ENCODE measurements around the gene PRXL2A. TPM values are rescaled to one million over a fixed set of nuclear protein-coding genes. Genes with fewer than 3 reads are reported as not detected.
"Not testable (repeated sequence)": the region's sequence is repeated elsewhere in the genome, so short reads cannot be mapped to it uniquely, and the experiment has no call there.

Gene PRXL2A
- total RNA-seq, 4 donors from 2014 or later, result 19.0 to 29.2 (median 22.5) TPM

DNA sequence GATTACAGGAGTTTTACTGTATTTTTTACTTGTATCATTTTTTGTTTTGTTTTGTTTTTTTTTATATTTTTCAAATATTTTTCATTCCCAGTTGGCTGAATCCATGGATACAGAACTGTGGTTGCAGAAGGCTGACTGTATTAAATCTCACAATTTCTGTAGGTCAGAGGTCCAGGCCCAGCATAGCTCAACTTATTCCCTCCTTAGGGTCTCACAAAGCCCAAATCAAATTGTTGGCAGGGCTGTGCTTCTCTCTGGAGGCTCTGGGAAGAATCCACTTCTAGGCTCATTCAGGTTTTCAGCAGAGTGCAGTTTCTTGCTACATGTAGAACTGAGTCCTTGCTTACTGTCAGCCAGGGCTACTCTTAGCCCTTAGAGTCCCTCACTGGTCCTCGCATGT is 68.3 kb downstream of the PRXL2A start:
- intact Hi-C loops (cut with DNase I; ENCODE audit: low total_unique reads), result no loop called here
- Histone ChIP-seq H3K27ac (peak overlapping the region in 1 of 4 donors; percentile 22), H3K4me1 (peaks cover 12 to 18% of the 10 kb centered on the region in 2 donors), H3K27me3 (no peaks in the 10 kb centered on the region), H3K4me3 (no peak overlapping the region), H3K36me3 (no peaks in the 10 kb centered on the region), H3K9me3 (no peaks in the 10 kb centered on the region)
- in situ Hi-C loops (cut with MboI; ENCODE audit: low sequenced_read_pairs in 4 of 4), result no loop called here
- no peak for ATAC-seq
- TF ChIP-seq POLR2A (IDR thresholded peaks at IDR 0.05), result no peak
- TF ChIP-seq, protein P1, sequence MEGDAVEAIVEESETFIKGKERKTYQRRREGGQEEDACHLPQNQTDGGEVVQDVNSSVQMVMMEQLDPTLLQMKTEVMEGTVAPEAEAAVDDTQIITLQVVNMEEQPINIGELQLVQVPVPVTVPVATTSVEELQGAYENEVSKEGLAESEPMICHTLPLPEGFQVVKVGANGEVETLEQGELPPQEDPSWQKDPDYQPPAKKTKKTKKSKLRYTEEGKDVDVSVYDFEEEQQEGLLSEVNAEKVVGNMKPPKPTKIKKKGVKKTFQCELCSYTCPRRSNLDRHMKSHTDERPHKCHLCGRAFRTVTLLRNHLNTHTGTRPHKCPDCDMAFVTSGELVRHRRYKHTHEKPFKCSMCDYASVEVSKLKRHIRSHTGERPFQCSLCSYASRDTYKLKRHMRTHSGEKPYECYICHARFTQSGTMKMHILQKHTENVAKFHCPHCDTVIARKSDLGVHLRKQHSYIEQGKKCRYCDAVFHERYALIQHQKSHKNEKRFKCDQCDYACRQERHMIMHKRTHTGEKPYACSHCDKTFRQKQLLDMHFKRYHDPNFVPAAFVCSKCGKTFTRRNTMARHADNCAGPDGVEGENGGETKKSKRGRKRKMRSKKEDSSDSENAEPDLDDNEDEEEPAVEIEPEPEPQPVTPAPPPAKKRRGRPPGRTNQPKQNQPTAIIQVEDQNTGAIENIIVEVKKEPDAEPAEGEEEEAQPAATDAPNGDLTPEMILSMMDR (IDR thresholded peaks at IDR 0.05 in 4 of 5, conservative IDR thresholded peaks at IDR 0.05 in 1 of 5), result no peak
- no peak for DNase-seq

DNA sequence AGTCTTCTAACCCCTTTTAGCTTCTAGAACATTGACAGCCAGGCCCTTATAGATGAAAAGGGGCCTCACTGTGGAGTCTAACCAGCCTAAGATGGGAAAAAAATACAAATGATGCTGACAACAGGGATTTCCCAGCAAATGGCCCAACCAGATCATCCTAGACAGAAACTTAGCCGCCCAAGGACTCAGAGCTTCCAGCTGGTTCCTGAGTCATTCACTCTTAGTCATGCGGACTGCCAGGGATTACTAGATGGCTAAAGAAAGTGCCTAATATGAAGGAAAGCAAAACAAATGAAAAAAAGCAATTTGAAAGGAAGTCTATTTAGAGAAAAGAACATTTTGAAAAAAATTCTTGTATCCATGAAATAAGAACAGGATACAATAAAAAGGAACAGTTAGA is 69.5 kb downstream of the PRXL2A start:
- no peak overlapping the region for H3K4me3 ChIP-seq
- DNase-seq (no peak), ATAC-seq (no peak)
- no peaks in the 10 kb centered on the region for H3K9me3 ChIP-seq
- intact Hi-C loops (cut with DNase I; ENCODE audit: low total_unique reads), result no loop called here
- in situ Hi-C loops (cut with MboI; ENCODE audit: low sequenced_read_pairs in 4 of 4), result no loop called here
- peaks cover 12 to 16% of the 10 kb centered on the region in 2 donors for H3K4me1 ChIP-seq
- H3K27ac ChIP-seq, result no peak overlapping the region
- H3K27me3 ChIP-seq, result no peaks in the 10 kb centered on the region
- TF ChIP-seq, protein P1 (IDR thresholded peaks at IDR 0.05 in 4 of 5, conservative IDR thresholded peaks at IDR 0.05 in 1 of 5), result no peak
- TF ChIP-seq POLR2A (IDR thresholded peaks at IDR 0.05), result no peak
- no peaks in the 10 kb centered on the region for H3K36me3 ChIP-seq

DNA sequence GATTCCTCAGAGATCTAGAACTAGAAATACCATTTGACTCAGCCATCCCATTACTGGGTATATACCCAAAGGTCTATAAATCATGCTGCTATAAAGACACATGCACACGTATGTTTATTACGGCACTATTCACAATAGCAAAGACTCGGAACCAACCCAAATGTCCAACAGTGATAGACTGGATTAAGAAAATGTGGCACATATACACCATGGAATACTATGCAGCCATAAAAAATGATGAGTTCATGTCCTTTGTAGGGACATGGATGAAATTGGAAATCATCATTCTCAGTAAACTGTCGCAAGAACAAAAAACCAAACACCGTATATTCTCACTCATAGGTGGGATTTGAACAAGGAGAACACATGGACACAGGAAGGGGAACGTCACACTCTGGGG is 72.0 kb downstream of the PRXL2A start:
- H3K27me3 ChIP-seq; DNase-seq; ATAC-seq; H3K9me3 ChIP-seq; H3K27ac ChIP-seq; intact Hi-C loops (cut with DNase I; ENCODE audit: low total_unique reads); H3K4me3 ChIP-seq; in situ Hi-C loops (cut with MboI; ENCODE audit: low sequenced_read_pairs in 4 of 4); H3K36me3 ChIP-seq: not testable (repeated sequence)
- peaks cover 12 to 15% of the 10 kb centered on the region in 2 donors for H3K4me1 ChIP-seq

DNA sequence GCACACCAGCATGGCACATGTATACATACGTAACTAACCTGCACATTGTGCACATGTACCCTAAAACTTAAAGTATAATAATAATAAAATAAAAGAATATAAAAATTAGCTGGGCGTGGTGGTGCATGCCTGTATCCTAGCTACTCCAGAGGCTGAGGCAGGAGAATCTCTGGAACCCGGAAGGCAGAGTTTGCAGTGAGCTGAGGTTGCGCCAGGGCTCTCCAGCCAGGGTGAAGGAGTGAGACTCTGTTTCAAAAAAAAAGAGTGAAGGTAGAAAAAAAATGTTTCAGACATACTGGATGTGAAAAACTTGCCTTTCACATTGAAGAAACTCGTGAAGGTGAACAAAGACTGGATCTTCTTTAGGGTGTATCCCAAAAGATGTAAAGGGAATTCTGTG is 72.5 kb downstream of the PRXL2A start:
- TF ChIP-seq POLR2A (IDR thresholded peaks at IDR 0.05), result no peak
- TF ChIP-seq, protein P1 (IDR thresholded peaks at IDR 0.05 in 4 of 5, conservative IDR thresholded peaks at IDR 0.05 in 1 of 5), result no peak
- DNase-seq (no peak), ATAC-seq (no peak)
- no peaks in the 10 kb centered on the region for H3K27me3 ChIP-seq
- no peak overlapping the region for H3K4me3 ChIP-seq
- H3K27ac ChIP-seq, result no peak overlapping the region
- intact Hi-C loops (cut with DNase I; ENCODE audit: low total_unique reads) (no loop called here), in situ Hi-C loops (cut with MboI; ENCODE audit: low sequenced_read_pairs in 4 of 4) (no loop called here)
- H3K4me1 ChIP-seq, result peaks cover 14 to 16% of the 10 kb centered on the region in 2 donors
- H3K36me3 ChIP-seq, result no peaks in the 10 kb centered on the region
- H3K9me3 ChIP-seq, result no peaks in the 10 kb centered on the region

DNA sequence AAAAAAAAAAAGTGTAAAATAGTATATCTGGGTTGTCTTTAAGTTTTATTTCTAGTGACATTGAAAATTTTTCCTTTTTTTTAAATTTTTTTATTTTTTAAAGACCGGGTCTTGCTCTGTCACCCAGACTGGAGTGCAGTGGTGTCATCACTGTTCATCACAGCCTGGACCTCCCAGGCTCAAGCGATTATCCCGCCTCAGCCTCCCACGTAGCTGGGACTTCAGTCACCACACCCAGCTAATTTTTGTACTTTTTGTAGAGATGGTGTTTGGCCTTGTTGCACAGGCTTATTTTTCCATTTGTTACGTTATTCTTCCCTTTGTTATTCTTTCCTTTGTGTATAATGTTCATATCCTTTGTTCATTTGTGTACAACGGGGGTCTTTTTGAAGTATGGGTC is 75.9 kb downstream of the PRXL2A start:
- TF ChIP-seq POLR2A (IDR thresholded peaks at IDR 0.05), result no peak
- TF ChIP-seq, protein P1 (IDR thresholded peaks at IDR 0.05 in 4 of 5, conservative IDR thresholded peaks at IDR 0.05 in 1 of 5), result no peak
- no peak overlapping the region for H3K27ac ChIP-seq
- no peak overlapping the region for H3K4me3 ChIP-seq

More for the DNA sequence above, 75.9 kb downstream of the PRXL2A start:
- Histone ChIP-seq H3K4me1 (peaks cover 32 to 33% of the 10 kb centered on the region in 2 donors), H3K27me3 (no peaks in the 10 kb centered on the region), H3K36me3 (no peaks in the 10 kb centered on the region), H3K9me3 (no peaks in the 10 kb centered on the region)
- in situ Hi-C loops (cut with MboI; ENCODE audit: low sequenced_read_pairs in 4 of 4), result no loop called here
- intact Hi-C loops (cut with DNase I; ENCODE audit: low total_unique reads), result no loop called here
- DNase-seq (no peak), ATAC-seq (no peak)
